Subcutaneous abdominal adipose tissue (tissue), 5 donors: ENCODE measurements around the gene NCOA5.
"Not testable (repeated sequence)": the region's sequence is repeated elsewhere in the genome, so short reads cannot be mapped to it uniquely, and the experiment has no call there.

Experiments
- H3K27ac ChIP-seq: one replicate; pipeline ENCODE4 v1.7.0; 2013; ENCODE audit warnings: low read depth, mild to moderate bottlenecking, inconsistent platforms, low read length, moderate library complexity
- H3K27me3 ChIP-seq, 5 donors: one replicate each; pipeline ENCODE4 v1.7.0; 2013; ENCODE audit warnings: low read length in 5 of 5, inconsistent platforms in 1 of 5; ENCODE audit not compliant: control insufficient read depth in 5 of 5, insufficient read depth in 4 of 5
- H3K36me3 ChIP-seq, 5 donors: one replicate each; pipeline ENCODE4 v1.7.0; 2013; ENCODE audit warnings: low read length in 5 of 5; ENCODE audit not compliant: control insufficient read depth in 5 of 5, insufficient read depth in 5 of 5
- H3K4me1 ChIP-seq, 5 donors: one replicate each; pipeline ENCODE4 v1.7.0; 2013; ENCODE audit warnings: low read length in 5 of 5, mild to moderate bottlenecking in 3 of 5, moderate library complexity in 1 of 5; ENCODE audit not compliant: control insufficient read depth in 5 of 5, insufficient read depth in 5 of 5
- H3K4me3 ChIP-seq, 5 donors: one replicate each; pipeline ENCODE4 v1.7.0; 2013; ENCODE audit warnings: low read length in 5 of 5, low read depth in 1 of 5
- H3K9ac ChIP-seq, 5 donors: one replicate each; pipeline ENCODE4 v1.7.0; 2013; ENCODE audit warnings: low read length in 5 of 5, mild to moderate bottlenecking in 4 of 5, moderate library complexity in 3 of 5
- H3K9me3 ChIP-seq, 5 donors: one replicate each; pipeline ENCODE4 v1.7.0; 2013; ENCODE audit warnings: low read length in 5 of 5; ENCODE audit not compliant: control insufficient read depth in 5 of 5
- donor health status: healthy.
- donor health status: healthy.
- donor health status: healthy.
- donor health status: healthy.
- donor health status: healthy.

Gene NCOA5

DNA sequence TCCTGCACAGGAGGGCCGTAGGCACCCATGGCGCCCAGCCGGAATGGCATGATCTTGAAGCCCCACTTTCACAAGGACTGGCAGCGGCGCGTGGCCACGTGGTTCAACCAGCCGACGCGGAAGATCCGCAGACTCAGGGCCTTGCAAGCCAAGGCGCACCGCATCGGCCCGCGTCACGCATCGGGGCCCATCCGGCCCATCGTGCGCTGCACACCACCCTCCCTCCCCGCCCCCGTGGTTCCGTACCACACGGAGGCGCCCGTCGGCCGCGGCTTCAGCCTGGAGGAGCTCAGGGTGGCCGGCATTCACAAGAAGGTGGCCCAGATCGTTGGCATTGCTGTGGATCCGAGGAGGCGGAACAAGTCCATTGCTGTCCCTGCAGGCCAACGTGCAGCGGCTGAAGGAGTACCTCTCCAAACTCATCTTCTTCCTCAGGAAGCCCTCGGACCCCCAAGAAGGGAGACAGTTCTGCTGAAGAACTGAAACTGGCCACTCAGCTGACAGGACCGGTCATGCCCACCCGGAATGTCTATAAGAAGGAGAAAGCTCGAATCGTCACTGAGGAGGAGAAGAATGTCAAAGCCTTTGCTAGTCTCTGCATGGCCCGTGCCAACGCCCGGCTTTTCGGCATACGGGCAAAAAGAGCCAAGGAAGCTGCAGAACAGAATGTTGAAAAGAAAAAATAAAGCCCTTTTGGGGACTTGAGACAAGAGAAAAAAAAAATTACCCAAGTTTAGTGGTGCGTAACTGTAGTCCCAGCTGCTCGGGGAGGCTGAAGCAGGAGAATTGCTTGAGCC, 9.9 kb upstream of the NCOA5 start:
- peaks cover 0 to 2% (median 0%) of the 10 kb centered on the region in 5 donors for H3K9me3 ChIP-seq
- H3K27me3 ChIP-seq, result peaks cover 0 to 18% (median 8%) of the 10 kb centered on the region in 5 donors
- H3K4me3 ChIP-seq, result peak overlapping the region in 4 of 5 donors; percentile 33 to 42 (median 38)
- H3K4me1 ChIP-seq, result peaks cover 0 to 8% (median 8%) of the 10 kb centered on the region in 5 donors
- H3K9ac ChIP-seq, result peak overlapping the region in 1 of 5 donors; percentile 23
- no peaks in the 10 kb centered on the region for H3K36me3 ChIP-seq
- no peak overlapping the region for H3K27ac ChIP-seq

DNA sequence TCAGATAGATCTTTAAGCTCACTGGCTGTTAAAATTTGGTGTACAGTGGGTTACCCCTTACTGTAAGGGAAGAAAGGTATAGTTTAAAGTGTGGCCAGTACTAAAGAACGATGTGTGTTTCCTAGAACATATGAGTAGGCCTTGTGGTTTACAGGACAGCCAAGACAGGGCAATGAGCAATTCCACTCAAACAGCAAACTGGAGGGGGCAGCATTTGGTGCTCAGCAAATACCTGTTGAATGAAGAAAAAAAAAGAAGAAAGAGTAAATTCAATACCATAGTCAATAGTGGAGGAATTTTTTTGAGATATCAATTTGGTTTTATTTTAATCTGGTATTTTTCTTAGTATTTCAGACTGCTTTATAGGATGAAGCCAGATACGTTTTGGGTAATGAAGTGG, 3.8 kb upstream of the NCOA5 start:
- Histone ChIP-seq H3K9ac (no peak overlapping the region), H3K4me3 (no peak overlapping the region), H3K4me1 (peaks cover 4 to 12% (median 11%) of the 10 kb centered on the region in 5 donors), H3K9me3 (no peaks in the 10 kb centered on the region), H3K27ac (no peak overlapping the region), H3K36me3 (no peaks in the 10 kb centered on the region), H3K27me3 (no peaks in the 10 kb centered on the region)

DNA sequence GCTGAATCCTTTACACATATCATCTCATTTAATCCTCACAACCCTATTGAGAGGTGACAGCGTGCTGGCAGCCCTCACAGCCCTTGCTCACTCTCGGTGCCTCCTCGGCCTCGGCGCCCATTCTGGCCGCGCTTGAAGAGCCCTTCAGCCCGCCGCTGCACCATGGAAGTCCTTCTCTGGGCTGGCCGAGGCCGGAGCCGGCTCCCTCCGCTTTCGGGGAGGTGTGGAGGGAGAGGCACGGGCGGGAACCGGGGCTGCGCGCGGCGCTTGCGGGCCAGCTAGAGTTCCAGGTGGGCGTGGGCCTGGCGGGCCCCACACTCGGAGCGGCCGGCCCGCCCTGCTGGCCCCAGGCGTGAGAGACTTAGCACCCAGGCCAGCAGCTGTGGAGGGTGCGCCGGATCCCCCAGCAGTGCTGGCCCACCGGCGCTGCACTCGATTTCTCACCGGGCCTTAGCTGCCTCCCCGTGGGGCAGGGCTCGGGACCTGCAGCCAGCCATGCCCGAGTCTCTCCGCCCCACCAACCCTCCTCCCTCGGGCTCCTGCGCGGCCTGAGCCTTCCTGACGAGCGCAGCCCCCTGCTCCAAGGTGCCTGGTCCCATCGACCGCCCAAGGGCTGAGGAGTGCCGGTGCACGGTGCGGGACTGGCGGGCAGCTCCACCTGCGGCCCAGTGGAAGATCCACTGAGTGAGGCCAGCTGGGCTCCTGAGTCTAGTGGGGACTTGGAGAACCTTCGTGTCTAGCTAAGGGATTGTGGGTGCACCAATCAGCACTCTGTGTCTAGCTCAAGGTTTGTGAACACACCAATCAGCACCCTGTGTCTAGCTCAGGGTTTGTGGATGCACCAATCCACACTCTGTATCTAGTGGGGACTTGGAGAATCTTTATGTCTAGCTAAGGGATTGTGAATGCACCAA, 2.1 kb upstream of the NCOA5 start:
- H3K9me3 ChIP-seq, H3K27me3 ChIP-seq, H3K4me3 ChIP-seq, H3K9ac ChIP-seq, H3K27ac ChIP-seq, H3K36me3 ChIP-seq: not testable (repeated sequence)
- H3K4me1 ChIP-seq, result peaks cover 10 to 28% (median 24%) of the 10 kb centered on the region in 5 donors

DNA sequence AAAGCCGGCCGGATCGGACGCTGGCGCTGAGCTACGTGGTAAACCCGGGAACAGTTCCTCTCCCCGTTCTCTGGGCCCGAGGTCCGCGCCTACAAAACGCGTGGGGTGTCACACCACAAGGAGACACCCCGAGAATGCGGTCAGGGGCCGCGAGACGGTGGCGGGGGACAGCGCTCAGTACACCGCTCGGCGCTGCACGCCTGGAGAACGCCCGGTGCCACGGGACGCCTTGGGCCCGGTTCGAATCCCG, 670 bp downstream of the NCOA5 start:
- no peaks in the 10 kb centered on the region for H3K27me3 ChIP-seq
- peaks cover 10 to 55% (median 51%) of the 10 kb centered on the region in 5 donors for H3K4me1 ChIP-seq
- no peaks in the 10 kb centered on the region for H3K9me3 ChIP-seq
- peak overlapping the region in 4 of 5 donors; percentile 77 to 96 (median 90) for H3K4me3 ChIP-seq
- H3K36me3 ChIP-seq, result no peaks in the 10 kb centered on the region
- peak overlapping the region; percentile 93 for H3K27ac ChIP-seq
- H3K9ac ChIP-seq, result peak overlapping the region; percentile 66 to 97 (median 93)

DNA sequence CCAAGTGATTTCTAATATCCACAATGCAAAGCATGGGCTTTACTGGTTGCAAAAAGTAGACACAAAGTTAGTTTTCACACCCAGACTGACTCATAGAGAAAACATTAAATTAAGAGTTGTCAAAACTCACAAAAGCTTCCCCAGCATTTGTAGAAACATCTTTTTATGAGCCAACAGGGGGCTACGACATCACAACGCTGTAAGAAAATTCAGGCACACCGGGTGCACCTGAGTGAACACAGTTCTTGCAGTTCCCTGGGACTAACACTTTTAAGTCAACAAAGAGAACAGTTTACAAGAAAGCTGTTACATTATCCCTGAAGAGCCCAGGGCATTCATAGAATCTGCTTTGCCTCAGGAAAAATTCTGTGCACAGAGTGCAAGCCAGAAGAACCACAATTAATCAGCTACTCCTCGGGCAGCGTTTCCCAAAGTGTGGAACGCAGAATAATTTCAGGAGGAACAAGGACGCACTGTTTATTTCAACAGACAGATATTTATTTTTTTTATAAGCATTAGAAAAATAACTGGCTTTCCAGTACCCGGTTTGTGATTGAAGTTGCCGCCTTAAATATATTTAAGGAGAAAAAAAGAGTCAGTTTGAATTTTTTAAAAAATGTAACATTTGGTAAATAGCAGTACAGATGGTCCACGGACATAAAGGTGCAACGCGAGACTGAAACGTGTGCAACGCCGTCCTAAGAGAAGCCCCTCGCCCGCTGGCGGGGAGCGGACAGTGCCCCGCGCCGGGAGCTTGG, 1.2 kb downstream of the NCOA5 start:
- Histone ChIP-seq H3K4me1 (peaks cover 10 to 59% (median 54%) of the 10 kb centered on the region in 5 donors), H3K27me3 (no peaks in the 10 kb centered on the region), H3K4me3 (peak overlapping the region; percentile 53 to 96 (median 84)), H3K9me3 (no peaks in the 10 kb centered on the region), H3K9ac (peak overlapping the region; percentile 66 to 97 (median 93)), H3K36me3 (no peaks in the 10 kb centered on the region), H3K27ac (peak overlapping the region; percentile 93)

DNA sequence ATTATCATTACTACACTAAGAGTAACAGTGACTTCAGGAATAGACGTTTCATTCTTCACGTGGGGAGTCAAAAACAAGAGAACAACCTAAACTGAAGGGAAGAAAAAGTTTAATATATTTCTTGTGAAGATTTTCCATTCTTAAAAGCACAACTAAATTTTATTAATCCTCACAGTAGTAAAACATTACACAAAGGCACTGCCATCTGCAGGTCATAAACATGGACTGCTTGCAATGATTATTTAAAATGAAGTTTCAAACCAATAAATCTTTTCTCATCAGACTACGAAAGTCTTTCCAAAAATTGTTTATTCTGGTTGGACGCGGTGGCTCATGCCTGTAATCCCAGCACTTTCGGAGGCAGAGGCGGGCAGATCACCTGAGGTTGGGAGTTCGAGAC, 2.6 kb downstream of the NCOA5 start:
- no peak overlapping the region for H3K27ac ChIP-seq
- H3K36me3 ChIP-seq, result no peaks in the 10 kb centered on the region
- no peaks in the 10 kb centered on the region for H3K27me3 ChIP-seq
- H3K4me3 ChIP-seq, result no peak overlapping the region
- no peaks in the 10 kb centered on the region for H3K9me3 ChIP-seq
- peaks cover 10 to 68% (median 61%) of the 10 kb centered on the region in 5 donors for H3K4me1 ChIP-seq
- no peak overlapping the region for H3K9ac ChIP-seq

DNA sequence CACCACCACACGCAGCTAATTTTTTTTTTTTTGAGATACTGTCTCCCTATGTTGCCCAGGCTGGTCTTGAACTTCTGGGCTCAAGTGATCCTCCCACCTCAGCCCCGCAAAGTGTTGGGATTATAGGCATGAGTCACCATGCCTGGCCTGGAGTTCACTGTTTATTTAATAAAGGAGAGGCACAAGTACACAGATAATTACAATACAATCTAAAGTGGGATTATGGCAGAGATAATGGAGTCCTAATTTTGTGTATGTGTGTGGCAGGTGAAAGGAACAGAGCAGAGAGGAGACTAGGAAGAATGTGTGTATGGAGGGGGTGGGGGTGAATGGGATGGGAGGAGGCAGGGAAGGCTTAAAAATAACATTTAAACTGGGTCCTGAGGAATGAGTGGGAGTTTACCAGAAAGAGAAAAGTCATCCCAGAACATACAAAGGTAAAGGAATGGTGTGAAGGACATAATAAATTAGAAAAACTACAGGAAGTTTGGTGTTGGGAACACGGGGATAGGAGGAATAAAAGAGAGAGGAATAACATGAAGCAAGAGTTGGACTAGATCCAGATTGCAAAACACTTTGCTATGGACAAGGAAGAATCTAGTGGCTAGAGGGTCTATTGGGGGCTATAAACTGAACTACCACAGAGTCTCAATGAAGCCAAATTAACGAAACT, 4.4 kb downstream of the NCOA5 start:
- Histone ChIP-seq H3K27me3 (no peaks in the 10 kb centered on the region), H3K36me3 (no peaks in the 10 kb centered on the region), H3K4me1 (peaks cover 10 to 71% (median 59%) of the 10 kb centered on the region in 5 donors), H3K9me3 (no peaks in the 10 kb centered on the region), H3K4me3 (no peak overlapping the region), H3K27ac (no peak overlapping the region), H3K9ac (no peak overlapping the region)

DNA sequence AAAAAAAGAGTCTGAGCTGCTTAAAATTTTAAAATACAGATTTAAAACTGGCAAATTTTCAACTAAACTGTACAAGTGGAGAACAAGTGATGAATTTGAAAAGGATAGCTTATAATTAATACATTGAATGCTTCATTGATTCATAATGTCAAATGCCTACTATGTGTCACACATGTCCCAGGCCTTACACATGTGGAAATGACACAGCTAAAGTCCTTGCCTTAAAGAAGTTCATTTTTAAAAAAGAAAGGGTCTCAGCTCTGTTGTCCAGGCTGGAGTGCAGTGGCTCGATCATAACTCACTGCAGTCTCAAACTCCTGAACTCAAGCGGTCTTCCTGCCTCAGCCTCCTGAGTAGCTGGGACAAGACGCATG, 5.0 kb downstream of the NCOA5 start:
- Histone ChIP-seq H3K9ac (no peak overlapping the region), H3K27ac (no peak overlapping the region), H3K4me1 (peaks cover 7 to 67% (median 55%) of the 10 kb centered on the region in 5 donors), H3K36me3 (peaks cover 0 to under 1% (median 0%) of the 10 kb centered on the region in 5 donors), H3K27me3 (no peaks in the 10 kb centered on the region), H3K4me3 (no peak overlapping the region), H3K9me3 (no peaks in the 10 kb centered on the region)

DNA sequence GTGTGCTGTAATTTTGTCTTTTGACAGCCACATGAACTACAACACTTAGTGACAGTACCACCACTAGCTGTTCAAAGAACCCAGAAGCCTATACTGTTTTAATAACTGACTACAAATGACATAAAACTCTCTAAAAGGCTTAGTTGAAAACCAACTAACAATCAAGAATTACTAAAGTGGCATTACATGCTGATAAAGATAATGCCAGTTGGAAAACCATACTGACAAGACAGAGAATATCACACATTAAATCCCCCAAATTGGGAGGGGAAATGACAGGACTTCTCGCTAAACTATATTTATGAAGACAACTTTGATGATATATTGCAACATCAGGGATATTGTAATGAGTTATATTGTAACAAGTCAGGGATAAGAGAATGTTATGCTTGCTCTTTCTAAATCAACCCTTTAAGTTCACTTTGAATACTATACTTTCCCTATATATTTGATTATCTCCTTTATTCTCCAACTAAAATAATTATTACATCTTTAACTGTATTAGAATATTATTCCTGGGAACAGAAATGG, 6.2 kb downstream of the NCOA5 start:
- H3K4me3 ChIP-seq, result no peak overlapping the region
- H3K9me3 ChIP-seq, result no peaks in the 10 kb centered on the region
- no peaks in the 10 kb centered on the region for H3K27me3 ChIP-seq
- peaks cover 7 to 63% (median 50%) of the 10 kb centered on the region in 5 donors for H3K4me1 ChIP-seq
- H3K9ac ChIP-seq, result peak overlapping the region in 1 of 5 donors; percentile 24
- no peak overlapping the region for H3K27ac ChIP-seq
- H3K36me3 ChIP-seq, result peaks cover 7 to 10% (median 8%) of the 10 kb centered on the region in 5 donors
